Muscle of arm (tissue), 14 donors: Measurements from ENCODE around the gene CYB561. TPM values are rescaled to one million over a fixed set of nuclear protein-coding genes. Genes with fewer than 3 reads are reported as not detected.

Source experiments
- DNase-seq: peaks from one replicate; pipeline ENCODE4 v3.0.0-alpha.2; 2013
- long read RNA-seq, 11 donors: transcript quantifications; one replicate each; lab custom pipeline, GENCODE V29; 2026
- polyA plus RNA-seq, 12 donors: library from polyadenylated mRNA; unstranded; fragments of 120-200 nt; gene quantifications; one replicate each; pipeline ENCODE4 v1.2.1, GENCODE V29; 2013; ENCODE audit not compliant: insufficient read length in 12 of 12

CYB561 gene, protein sequence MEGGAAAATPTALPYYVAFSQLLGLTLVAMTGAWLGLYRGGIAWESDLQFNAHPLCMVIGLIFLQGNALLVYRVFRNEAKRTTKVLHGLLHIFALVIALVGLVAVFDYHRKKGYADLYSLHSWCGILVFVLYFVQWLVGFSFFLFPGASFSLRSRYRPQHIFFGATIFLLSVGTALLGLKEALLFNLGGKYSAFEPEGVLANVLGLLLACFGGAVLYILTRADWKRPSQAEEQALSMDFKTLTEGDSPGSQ
- 10 to 100 TPM in 3 of 12 donors, 1 to 10 TPM in 8, not detected in 1; 3.8 to 16.2 (median 4.8) TPM for polyA plus RNA-seq
- long read RNA-seq, donor 1, partial matches to known transcripts = 0 of 4 reads
- long read RNA-seq, donor 1, other reads (novel, unspliced or antisense) = 0 of 4 reads
- long read RNA-seq, donor 2 = 0 reads
- long read RNA-seq, donor 3 = 0 reads
- long read RNA-seq, donor 4 = 0 reads
- long read RNA-seq, donor 5 = 0 reads
- long read RNA-seq, donor 6, partial matches to known transcripts = 0 of 1 reads
- long read RNA-seq, donor 6, other reads (novel, unspliced or antisense) = 0 of 1 reads
- long read RNA-seq, donor 7, partial matches to known transcripts = 0 of 3 reads
- long read RNA-seq, donor 7, other reads (novel, unspliced or antisense) = 0 of 3 reads
- long read RNA-seq, donor 8 = 0 reads
- long read RNA-seq, donor 9, partial matches to known transcripts = 0 of 3 reads
- long read RNA-seq, donor 9, other reads (novel, unspliced or antisense) = 0 of 3 reads
- long read RNA-seq, donor 10, partial matches to known transcripts = 0 of 1 reads
- long read RNA-seq, donor 10, other reads (novel, unspliced or antisense) = 0 of 1 reads
- long read RNA-seq, donor 11, partial matches to known transcripts = 0 of 2 reads
- long read RNA-seq, donor 11, other reads (novel, unspliced or antisense) = 0 of 2 reads

DNA sequence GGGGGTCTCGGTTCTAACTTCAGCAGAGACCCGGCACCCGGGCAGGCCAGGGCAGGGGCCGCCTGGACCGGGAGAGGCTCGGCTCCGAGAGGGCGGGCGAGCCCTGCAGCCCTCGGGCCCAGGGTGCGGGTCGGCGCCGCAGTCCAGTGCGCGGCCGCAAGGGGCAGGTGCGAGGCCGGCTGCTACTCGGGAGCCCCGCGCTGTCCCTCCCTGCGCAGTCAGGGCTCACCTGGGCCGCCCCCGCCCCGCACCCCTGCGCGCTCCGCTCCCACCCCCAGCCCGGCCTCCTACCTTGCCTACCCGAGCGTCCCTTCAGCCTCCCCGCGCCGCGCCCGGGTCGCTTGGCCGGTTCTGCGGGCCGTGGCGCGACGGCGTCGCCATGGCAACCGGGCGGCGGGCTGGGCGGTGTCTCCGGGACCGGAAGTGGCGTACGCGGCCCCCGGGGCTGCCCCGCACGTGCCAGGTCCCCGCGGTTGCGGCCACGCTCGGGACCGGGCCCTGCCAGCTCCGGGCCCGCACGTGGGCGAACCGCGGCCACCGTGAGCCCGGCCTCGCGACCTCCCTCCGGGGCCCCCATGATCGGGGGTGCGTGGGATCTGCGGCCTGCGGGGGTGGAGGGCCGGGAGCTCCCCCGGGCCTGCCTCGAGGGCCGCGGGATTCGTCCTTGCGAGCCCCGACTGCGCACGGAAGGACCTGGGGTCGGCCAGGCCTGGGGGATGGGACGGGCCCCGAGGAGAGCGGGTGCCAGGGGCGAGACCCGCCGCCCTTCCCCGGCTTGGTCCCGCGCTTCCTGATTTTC lies at the start of gene CYB561:
Gene CYB561, minus strand, starts transcription at position 353 of the 799 bp plus-strand sequence. CDS start 8,759 bp downstream, outside the sequence.
- DNase-seq = no peak

GRCh38 chr17:63495491-63495890 lies 49.4 kb upstream of the CYB561 start:
- DNase-seq = no peak

DNA sequence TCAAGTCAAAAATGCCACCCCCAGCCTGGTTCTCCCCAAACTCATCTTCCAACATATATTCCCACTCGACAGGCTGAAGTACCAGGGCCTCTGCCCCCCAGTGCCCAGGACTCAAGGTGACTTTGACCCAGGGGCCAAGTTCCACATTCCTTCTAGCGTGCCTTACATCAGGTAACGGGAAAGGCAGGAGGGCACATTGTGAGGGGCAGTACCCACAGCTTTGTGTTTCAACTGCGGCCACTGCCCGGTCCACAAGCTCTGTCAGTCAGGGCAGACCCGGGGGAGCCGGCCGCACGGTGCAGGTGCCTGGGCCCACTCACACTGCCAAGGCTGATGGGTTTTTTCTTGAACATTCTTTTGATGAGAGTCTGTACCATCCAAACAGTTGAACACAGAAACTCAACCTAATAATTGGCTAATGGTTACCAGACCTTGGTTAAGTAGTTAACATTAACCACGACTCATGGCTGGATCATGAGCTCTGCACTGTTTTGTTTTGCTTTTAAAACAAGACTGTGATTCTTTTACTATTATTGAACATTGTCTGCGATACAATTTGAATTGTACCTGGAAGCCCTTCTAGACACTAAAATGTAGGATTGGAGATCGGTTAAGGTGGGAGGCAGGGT lies 48.3 kb upstream of the CYB561 start:
- DNase-seq = no peak

GRCh38 chr17:63493411-63493810 lies 47.3 kb upstream of the CYB561 start:
- DNase-seq = no peak

DNA sequence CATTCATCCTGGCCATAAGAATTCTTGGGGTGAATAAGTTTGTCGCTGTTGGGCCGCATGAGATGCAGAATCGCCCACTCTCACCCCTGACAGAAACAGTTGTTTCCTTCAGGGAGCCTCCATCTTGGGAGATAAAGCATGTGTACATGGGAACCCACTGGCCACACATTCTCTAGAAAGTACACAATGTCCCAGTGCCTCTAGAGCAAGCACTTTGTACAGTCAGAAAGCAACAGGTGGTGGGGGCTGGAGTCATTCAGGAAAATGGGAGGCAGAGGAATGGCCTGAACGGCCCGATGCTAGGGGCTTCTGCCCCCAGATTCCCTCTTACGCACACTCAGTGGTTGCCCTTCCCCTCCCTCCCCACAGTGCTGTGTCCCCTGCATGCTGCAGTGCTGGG lies 46.8 kb upstream of the CYB561 start:
- DNase-seq = no peak

GRCh38 chr17:63491977-63492618 lies 46.0 kb upstream of the CYB561 start:
- DNase-seq = no peak

DNA sequence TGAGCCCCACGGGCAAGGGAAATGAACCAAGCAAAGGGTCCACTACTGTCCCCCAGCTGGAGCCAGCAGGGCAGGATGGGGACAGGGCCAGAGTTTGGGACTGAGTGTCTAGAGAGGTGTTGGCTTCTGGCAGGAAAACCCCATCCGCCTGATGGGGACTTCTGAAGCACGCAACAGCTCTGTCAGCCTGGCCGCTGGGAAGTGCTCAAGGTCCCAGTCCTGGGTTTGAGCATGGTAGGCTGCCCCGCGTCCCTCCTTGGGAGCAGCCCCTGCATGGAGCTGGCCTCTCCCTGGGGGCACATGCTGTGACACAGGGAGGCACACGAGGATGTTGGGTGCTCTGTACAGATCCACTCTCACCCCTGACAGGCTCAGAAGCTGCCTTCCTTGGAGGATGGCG lies 45.3 kb upstream of the CYB561 start:
- no peak for DNase-seq

DNA sequence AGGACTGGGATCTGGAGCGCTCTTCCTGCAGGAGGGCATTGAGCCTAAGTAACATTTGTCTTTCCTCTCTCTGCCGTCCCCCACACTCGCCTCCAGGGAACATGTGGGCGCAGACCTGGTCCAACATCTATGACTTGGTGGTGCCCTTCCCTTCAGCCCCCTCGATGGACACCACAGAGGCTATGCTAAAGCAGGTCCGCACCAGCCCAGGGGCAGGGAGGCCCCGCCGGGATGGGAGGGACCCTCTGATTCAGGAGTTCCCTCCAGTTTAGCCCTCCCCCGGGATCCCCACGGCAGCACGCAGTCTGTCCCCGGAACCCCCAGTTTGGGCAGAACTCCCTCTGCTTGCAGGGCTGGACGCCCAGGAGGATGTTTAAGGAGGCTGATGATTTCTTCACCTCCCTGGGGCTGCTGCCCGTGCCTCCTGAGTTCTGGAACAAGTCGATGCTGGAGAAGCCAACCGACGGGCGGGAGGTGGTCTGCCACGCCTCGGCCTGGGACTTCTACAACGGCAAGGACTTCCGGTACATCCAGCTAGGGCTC lies 44.8 kb upstream of the CYB561 start:
- no peak for DNase-seq

DNA sequence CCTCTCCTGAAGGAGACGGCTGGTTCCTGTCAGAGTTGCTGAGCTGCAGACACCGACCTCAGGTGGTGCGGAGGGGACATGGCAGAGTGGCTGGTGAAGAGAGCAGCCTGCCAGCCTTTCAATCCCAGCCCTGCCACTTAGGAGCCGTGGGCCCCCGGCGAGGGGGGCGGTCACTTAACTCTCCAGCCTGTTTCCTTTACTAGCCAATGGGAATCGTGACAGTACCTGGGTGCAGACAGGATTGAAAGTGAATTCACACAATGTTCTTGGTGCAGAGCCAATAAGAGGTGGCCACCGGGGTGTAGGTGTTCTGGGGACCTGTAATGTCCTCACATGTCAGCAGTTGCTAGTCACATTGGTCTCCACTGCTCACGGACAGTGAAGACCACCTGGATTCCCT lies 44.2 kb upstream of the CYB561 start:
- DNase-seq = no peak

DNA sequence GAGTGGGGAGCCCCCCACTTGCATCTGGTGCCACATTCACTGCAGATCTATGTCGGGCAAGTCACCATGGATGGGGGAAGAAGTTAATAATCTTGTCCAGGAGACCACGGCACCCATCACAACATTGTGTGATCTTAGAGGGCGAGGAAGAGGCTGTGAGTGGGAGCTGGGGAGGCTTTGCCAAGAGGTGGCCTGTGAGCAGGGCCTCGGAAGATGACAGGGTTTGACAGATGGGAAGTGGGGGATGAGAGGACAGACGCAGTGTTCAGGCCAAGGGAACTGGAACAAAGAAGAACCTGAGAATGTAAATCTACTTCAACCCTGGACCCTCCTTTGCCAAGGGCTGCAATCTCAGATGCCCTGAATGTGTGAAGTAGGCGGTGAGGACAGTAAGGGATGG lies 43.2 kb upstream of the CYB561 start:
- no peak for DNase-seq

GRCh38 chr17:63488851-63489250 lies 42.7 kb upstream of the CYB561 start:
- DNase-seq = no peak

DNA sequence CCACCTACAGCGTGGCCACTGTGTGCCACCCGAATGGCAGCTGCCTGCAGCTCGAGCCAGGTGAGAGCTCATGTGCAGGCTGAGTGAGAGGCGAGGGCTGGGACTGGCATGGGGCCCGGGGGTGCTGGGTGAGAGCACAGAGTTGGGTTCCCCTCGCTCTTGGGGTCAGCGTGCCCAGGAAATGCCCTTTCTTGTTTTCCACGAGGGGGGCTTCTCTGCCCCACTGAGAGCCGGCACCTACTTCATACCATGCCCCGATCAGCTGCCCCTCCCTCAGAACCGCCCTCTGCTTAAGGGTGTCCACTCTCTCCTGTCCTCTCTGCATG lies 40.9 kb upstream of the CYB561 start:
- no peak for DNase-seq

DNA sequence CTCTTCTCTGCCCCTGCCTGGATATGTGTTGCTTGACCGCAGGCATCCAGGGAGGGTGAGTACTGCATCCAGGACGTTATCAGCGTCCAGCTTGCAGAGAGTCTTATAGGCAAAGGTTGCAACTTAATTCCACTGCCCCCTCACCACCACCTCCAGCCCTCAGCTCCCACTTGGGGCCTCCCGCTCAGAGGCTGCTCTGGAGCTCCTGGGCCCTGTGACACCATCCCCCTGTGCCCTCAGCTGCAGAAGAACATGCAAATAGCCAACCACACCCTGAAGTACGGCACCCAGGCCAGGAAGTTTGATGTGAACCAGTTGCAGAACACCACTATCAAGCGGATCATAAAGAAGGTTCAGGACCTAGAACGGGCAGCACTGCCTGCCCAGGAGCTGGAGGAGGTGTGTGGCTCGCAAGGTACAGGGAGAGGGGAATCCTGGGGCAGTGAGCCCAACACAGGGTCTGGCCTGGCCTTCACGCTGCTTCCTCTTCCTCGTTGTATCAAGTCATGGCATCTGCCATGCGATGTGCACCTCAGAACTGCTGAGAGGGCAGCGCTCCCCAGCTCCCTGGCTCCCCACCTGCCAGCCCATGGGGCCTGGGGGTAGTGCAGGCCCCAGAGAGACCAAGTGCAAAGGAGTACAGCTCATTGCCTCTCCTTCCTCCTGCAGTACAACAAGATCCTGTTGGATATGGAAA lies 40.4 kb upstream of the CYB561 start:
- no peak for DNase-seq

DNA sequence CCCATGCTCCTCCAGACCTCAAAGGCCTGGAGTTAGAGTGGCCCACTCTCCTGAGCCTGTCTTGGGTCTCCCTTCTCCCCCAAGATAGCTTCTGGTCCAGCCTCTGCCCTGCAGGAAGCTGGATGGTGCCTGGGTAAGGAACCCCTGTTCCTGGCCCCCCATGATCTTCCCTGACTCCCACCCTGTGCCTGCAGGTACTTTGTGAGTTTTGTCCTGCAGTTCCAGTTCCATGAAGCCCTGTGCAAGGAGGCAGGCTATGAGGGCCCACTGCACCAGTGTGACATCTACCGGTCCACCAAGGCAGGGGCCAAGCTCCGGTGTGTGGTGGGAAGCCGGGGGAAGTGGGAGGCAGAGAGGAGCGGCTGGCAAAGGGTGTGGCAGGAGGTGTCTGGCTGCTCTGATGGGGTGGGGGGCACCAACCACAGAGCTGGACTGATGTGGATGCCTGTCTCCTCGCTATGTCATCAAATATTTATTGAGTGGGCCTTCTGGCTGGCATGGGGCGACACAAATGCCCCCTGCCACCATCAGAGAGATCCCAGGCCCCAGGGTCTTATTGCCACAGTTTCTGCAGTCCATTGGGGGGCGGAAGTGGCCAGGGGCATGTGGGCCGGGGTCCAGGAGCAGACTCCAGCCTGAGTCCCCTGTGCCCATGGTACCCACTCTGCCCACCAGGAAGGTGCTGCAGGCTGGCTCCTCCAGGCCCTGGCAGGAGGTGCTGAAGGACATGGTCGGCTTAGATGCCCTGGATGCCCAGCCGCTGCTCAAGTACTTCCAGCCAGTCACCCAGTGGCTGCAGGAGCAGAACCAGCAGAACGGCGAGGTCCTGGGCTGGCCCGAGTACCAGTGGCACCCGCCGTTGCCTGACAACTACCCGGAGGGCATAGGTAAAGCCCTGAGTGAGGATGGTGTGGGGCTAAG lies 37.8 kb upstream of the CYB561 start:
- no peak for DNase-seq

DNA sequence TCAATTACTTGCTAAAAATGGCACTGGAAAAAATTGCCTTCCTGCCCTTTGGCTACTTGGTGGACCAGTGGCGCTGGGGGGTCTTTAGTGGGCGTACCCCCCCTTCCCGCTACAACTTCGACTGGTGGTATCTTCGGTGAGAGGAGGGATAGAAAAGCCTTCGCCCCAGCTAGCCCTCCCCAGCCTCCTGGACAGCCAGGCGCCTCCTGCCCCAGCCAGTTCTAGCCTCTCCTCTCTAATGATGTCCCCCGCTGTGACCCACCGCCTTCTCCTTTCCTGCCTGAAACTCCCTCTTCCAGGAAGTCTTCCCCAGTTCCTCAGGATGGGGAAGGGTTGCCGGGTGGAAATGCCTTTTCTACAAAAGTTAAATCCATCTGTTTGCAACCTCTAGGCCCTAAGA lies 36.9 kb upstream of the CYB561 start:
- DNase-seq = no peak

DNA sequence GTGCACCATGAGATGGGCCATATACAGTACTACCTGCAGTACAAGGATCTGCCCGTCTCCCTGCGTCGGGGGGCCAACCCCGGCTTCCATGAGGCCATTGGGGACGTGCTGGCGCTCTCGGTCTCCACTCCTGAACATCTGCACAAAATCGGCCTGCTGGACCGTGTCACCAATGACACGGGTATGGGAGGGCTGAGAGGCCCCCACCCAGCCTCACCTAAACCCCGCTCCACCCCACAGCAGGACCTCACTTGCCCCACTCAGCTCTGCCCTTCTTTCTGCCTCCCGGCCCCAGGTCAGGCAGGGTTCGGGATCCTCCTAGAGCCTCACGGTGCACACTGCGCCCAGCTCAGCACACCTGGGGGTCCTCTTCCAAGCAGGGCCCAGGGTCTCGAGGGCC lies 36.4 kb upstream of the CYB561 start:
- DNase-seq = no peak

- DNase-seq = no peak
Observed at GRCh38 chr17:63481488-63481870, 35.4 kb upstream of the CYB561 start.

DNA sequence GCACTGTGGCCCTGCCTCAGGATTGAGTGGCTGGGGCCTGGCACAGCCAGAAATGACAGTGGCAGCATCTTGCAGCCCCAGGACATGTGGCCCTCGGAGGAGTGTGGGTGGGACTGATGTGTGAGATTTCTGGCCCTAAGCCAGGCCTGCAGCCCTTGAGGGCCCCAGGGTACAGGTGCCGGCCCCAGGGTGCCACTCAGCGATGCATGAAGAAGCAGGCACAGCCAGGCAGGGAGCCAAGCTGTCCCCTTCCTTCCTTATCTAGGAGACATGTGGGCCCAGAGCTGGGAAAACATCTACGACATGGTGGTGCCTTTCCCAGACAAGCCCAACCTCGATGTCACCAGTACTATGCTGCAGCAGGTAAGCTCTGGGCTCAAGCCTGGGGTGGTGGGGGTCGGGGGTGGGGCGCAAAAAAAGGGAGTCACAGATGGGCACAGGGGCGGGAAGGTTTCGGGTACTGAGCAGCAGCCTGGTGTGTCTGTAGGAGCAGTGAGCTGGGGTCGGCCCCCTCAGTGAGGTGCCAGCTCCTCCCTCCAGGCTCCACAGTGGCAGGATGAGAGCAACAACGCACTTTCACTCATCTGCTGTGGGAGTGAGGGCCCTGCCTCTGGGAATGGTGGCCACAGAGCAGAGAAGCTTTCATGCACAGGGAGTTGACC lies 34.9 kb upstream of the CYB561 start:
- DNase-seq = no peak
